Thyroid gland (tissue), 4 donors: ENCODE results near the gene SNRPA.

Experiments
- POLR2A ChIP-seq, 2 donors: fragments of 450-650 bp; IDR thresholded peaks; one replicate each; pipeline ENCODE4 v1.6.1; 2017; ENCODE audit warnings: antibody characterized with exemption in 2 of 2, mild to moderate bottlenecking in 2 of 2, moderate library complexity in 1 of 2
- TF ChIP-seq, protein P1 (sequence below), 6 experiments: fragments of 200-600 bp in 3 of 6; fragments of 450-650 bp in 3 of 6; sonication (generic) in 3 of 6; IDR thresholded peaks; one replicate each; pipeline ENCODE4 v1.5.1; 2016 to 2019; ENCODE audit warnings: antibody characterized with exemption in 6 of 6, mild to moderate bottlenecking in 2 of 6, inconsistent platforms in 1 of 6, moderate library complexity in 1 of 6

DNA sequence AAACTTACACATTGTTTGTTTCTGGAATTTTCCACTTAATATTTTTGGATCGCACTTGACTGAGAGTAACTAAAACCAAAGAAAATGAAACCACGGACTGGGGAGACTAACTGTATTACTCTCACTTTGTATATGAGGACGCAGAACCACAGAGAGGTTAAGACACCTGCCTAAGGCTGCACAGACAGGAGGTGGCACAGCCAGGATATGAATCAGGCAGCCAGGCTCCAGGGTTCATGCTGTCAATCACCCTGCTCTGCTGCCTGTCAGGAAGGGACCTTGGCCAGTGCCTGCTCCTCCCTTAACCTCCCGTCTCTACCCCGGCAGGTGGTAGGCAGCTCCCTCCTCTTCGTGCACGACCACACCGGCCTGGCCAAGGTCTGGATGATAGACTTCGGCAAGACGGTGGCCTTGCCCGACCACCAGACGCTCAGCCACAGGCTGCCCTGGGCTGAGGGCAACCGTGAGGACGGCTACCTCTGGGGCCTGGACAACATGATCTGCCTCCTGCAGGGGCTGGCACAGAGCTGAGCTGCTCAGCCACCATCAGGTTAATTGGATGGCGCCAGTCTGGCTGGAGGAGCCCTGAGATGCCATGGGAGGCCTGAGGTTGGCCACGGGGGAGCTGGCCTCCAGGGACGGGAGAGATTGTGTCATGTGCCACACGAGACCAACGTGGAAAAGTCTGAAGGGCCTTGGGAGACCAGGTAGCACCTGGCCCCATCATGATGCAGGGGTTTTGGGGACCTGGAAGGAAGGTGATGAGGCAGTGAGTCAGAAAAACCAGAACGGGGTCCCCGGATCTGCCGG is 11.8 kb upstream of the SNRPA start:
- TF ChIP-seq, protein P1, sequence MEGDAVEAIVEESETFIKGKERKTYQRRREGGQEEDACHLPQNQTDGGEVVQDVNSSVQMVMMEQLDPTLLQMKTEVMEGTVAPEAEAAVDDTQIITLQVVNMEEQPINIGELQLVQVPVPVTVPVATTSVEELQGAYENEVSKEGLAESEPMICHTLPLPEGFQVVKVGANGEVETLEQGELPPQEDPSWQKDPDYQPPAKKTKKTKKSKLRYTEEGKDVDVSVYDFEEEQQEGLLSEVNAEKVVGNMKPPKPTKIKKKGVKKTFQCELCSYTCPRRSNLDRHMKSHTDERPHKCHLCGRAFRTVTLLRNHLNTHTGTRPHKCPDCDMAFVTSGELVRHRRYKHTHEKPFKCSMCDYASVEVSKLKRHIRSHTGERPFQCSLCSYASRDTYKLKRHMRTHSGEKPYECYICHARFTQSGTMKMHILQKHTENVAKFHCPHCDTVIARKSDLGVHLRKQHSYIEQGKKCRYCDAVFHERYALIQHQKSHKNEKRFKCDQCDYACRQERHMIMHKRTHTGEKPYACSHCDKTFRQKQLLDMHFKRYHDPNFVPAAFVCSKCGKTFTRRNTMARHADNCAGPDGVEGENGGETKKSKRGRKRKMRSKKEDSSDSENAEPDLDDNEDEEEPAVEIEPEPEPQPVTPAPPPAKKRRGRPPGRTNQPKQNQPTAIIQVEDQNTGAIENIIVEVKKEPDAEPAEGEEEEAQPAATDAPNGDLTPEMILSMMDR (IDR thresholded peaks at IDR 0.05): no peak
- no peak for TF ChIP-seq POLR2A (IDR thresholded peaks at IDR 0.05)
